SK-N-SH treated with all-trans-retinoic acid at 6 μM for 48 hours (cell line): ENCODE data around the gene IQSEC1.

Source experiments
- ATAC-seq: fragments of 200-7000 bp; cut with Tn5 transposase; 3 replicates; pipeline ENCODE4 v1.9.1; 2020; ENCODE audit warnings: mild to moderate bottlenecking, moderate library complexity
- ARNTL ChIP-seq: fragments of 450-650 bp; formaldehyde crosslinking; IDR thresholded peaks from 2 replicates; pipeline ENCODE4 v1.5.0; 2020; ENCODE audit warnings: low read depth, mild to moderate bottlenecking, moderate library complexity, borderline replicate concordance
- BACH2 ChIP-seq: fragments of 250-450 bp; sonication (Bioruptor Pico); IDR thresholded peaks from 2 replicates; pipeline ENCODE4 v1.9.0; 2021; ENCODE audit warnings: mild to moderate bottlenecking, borderline replicate concordance
- ESRRG ChIP-seq: fragments of 250-450 bp; sonication (Bioruptor Pico); IDR thresholded peaks from 2 replicates; pipeline ENCODE4 v1.6.1; 2021; ENCODE audit warnings: mild to moderate bottlenecking
- GLIS3 ChIP-seq: fragments of 250-450 bp; sonication (Bioruptor Pico); IDR thresholded peaks from 2 replicates; pipeline ENCODE4 v1.5.0; 2020; ENCODE audit warnings: mild to moderate bottlenecking, moderate library complexity
- ISL1 ChIP-seq: fragments of 250-450 bp; sonication (Bioruptor Pico); IDR thresholded peaks from 2 replicates; pipeline ENCODE4 v2.1.2; 2022; ENCODE audit warnings: mild to moderate bottlenecking, moderate library complexity
- OSR1 ChIP-seq: fragments of 250-450 bp; sonication (Bioruptor Pico); IDR thresholded peaks from 2 replicates; pipeline ENCODE4 v1.8.0; 2022; ENCODE audit warnings: moderate library complexity, mild to moderate bottlenecking, inconsistent platforms
- RARB ChIP-seq: fragments of 250-450 bp; sonication (Bioruptor Pico); IDR thresholded peaks from 2 replicates; pipeline ENCODE4 v1.8.0; 2021; ENCODE audit warnings: mild to moderate bottlenecking, moderate library complexity
- SNAI2 ChIP-seq: fragments of 250-450 bp; sonication (Bioruptor Pico); IDR thresholded peaks from 2 replicates; pipeline ENCODE4 v1.5.0; 2020; ENCODE audit warnings: mild to moderate bottlenecking, moderate library complexity
- TCF4 ChIP-seq: fragments of 250-450 bp; sonication (Bioruptor Pico); IDR thresholded peaks from 2 replicates; pipeline ENCODE4 v1.8.0; 2021; ENCODE audit warnings: mild to moderate bottlenecking, moderate library complexity, borderline replicate concordance
- TOX ChIP-seq: fragments of 250-450 bp; sonication (Bioruptor Pico); IDR thresholded peaks from 2 replicates; pipeline ENCODE4 v1.8.0; 2021; ENCODE audit warnings: mild to moderate bottlenecking, moderate library complexity, borderline replicate concordance
- ZFP3 ChIP-seq: fragments of 250-450 bp; sonication (Bioruptor Pico); IDR thresholded peaks from 2 replicates; pipeline ENCODE4 v1.5.0; 2020; ENCODE audit warnings: mild to moderate bottlenecking, moderate library complexity
- ZFP30 ChIP-seq: fragments of 450-650 bp; formaldehyde crosslinking; IDR thresholded peaks from 2 replicates; pipeline ENCODE4 v1.5.0; 2022; ENCODE audit warnings: mild to moderate bottlenecking, moderate library complexity
- ZNF565 ChIP-seq: fragments of 450-650 bp; formaldehyde crosslinking; conservative IDR thresholded peaks from 2 replicates; pipeline ENCODE4 v1.5.0; 2020; ENCODE audit warnings: low read depth, mild to moderate bottlenecking, moderate library complexity
- ZNF70 ChIP-seq: fragments of 450-650 bp; formaldehyde crosslinking; IDR thresholded peaks from 2 replicates; pipeline ENCODE4 v1.5.0; 2020; ENCODE audit warnings: mild to moderate bottlenecking, moderate library complexity
- ZNF8 ChIP-seq: fragments of 450-650 bp; formaldehyde crosslinking; IDR thresholded peaks from 2 replicates; pipeline ENCODE4 v1.5.0; 2020; ENCODE audit warnings: mild to moderate bottlenecking, moderate library complexity
- TF ChIP-seq, protein P1 (sequence below): fragments of 250-450 bp; sonication (Bioruptor Pico); IDR thresholded peaks from 2 replicates; pipeline ENCODE4 v1.5.1; 2020; ENCODE audit warnings: low read depth, mild to moderate bottlenecking, moderate library complexity
- TF ChIP-seq, protein P2 (sequence below): fragments of 250-450 bp; sonication (Bioruptor Pico); IDR thresholded peaks from 2 replicates; pipeline ENCODE4 v1.5.1; 2021; ENCODE audit warnings: mild to moderate bottlenecking, moderate library complexity
- TF ChIP-seq, protein P3 (sequence below): fragments of 250-450 bp; sonication (Bioruptor Pico); IDR thresholded peaks from 2 replicates; pipeline ENCODE4 v1.5.0; 2020; ENCODE audit warnings: mild to moderate bottlenecking, moderate library complexity
- TF ChIP-seq, protein P4 (sequence below): fragments of 250-450 bp; sonication (Bioruptor Pico); IDR thresholded peaks from 2 replicates; pipeline ENCODE4 v1.8.0; 2020; ENCODE audit warnings: mild to moderate bottlenecking, moderate library complexity, borderline replicate concordance
- TF ChIP-seq, protein P5 (sequence below): fragments of 250-450 bp; sonication (Bioruptor Pico); IDR thresholded peaks from 2 replicates; pipeline ENCODE4 v1.8.0; 2021; ENCODE audit warnings: low read depth, mild to moderate bottlenecking, moderate library complexity, borderline replicate concordance

The IQSEC1 gene

DNA sequence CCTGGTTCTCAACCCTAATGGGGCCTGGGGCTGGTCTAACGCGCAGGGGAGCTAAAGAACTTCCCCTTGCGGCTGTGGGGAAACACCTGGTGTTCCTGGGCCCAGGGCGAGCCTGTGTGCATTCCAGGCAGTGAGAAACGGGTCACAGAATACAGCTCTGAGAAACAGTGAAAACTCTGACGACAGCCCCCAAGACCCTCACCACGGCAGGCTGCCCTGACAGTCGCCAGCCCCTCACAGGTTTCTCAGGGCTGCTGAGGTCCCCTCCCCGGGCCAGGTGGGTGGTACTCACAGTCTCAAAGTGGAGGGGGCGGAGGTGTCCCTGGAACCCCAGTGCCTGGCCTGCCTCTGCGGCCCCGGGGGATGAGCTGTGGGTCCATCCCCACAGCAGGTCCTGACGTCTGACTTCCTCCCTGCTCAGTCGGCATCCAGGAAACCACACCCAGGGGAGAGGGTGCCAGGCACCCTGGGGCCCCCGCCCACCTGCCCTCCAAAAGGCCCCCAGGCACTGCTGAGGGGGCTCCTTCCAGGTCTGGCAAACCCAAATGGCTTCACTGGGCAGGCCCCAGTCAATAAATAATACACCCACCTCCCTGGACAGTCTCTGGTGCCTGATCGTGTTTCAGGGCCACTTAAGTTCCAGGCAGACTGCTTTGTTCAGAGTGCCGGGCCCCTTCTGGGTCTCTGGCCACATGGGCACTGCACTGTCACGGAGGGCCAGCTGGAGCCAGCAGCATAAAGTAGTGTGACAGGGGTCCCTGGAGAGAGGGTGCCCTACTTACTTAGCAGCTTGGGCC, 57.7 kb downstream of the IQSEC1 start (continued):
- TF ChIP-seq, protein P1, sequence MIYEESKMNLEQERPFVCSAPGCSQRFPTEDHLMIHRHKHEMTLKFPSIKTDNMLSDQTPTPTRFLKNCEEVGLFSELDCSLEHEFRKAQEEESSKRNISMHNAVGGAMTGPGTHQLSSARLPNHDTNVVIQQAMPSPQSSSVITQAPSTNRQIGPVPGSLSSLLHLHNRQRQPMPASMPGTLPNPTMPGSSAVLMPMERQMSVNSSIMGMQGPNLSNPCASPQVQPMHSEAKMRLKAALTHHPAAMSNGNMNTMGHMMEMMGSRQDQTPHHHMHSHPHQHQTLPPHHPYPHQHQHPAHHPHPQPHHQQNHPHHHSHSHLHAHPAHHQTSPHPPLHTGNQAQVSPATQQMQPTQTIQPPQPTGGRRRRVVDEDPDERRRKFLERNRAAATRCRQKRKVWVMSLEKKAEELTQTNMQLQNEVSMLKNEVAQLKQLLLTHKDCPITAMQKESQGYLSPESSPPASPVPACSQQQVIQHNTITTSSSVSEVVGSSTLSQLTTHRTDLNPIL (CRISPR knock-in tag), result no peak
- TF ChIP-seq ZNF8 (CRISPR knock-in tag), result no peak

DNA sequence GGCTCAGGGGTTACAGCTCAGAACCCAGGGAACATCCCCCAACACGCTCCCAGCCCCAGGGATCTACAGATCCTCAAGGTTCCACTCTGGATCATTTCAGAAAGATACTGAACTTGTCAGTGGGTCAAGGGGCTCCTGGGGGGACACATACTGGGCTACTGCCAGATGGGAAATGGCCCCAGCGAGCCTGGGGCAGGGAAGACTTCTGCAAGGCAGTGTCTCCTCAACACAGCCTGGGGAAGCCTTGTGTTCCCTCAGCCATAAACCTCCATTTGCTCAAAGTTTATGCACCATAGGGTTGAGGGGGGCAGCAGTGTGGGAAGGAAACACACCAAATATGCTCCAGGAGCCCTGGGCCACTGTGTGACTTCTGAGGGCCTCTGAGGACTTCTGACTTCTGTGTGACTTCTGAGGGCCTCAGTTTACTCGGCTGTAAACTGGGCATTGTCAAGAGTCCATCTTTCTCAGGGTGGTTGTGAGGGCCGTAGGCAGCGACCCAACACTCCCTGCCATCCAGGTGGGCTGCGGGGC, 58.4 kb downstream of the IQSEC1 start:
- no peak for ATAC-seq

More for the DNA sequence above, 58.4 kb downstream of the IQSEC1 start:
- TF ChIP-seq TCF4 (CRISPR knock-in tag) (no peak), ZNF8 (CRISPR knock-in tag) (no peak), ISL1 (no peak), ARNTL (CRISPR knock-in tag) (no peak), OSR1 (CRISPR knock-in tag) (no peak), SNAI2 (CRISPR knock-in tag) (no peak), GLIS3 (CRISPR knock-in tag) (no peak), ZNF70 (CRISPR knock-in tag) (no peak), ZFP30 (CRISPR knock-in tag) (no peak), ZFP3 (CRISPR knock-in tag) (no peak), ESRRG (CRISPR knock-in tag) (no peak), RARB (CRISPR knock-in tag) (no peak), ZNF565 (CRISPR knock-in tag) (no peak), TOX (CRISPR knock-in tag) (no peak), BACH2 (CRISPR knock-in tag) (no peak)
- TF ChIP-seq, protein P2, sequence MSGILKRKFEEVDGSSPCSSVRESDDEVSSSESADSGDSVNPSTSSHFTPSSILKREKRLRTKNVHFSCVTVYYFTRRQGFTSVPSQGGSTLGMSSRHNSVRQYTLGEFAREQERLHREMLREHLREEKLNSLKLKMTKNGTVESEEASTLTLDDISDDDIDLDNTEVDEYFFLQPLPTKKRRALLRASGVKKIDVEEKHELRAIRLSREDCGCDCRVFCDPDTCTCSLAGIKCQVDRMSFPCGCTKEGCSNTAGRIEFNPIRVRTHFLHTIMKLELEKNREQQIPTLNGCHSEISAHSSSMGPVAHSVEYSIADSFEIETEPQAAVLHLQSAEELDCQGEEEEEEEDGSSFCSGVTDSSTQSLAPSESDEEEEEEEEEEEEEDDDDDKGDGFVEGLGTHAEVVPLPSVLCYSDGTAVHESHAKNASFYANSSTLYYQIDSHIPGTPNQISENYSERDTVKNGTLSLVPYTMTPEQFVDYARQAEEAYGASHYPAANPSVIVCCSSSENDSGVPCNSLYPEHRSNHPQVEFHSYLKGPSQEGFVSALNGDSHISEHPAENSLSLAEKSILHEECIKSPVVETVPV (CRISPR knock-in tag), result no peak
- TF ChIP-seq, protein P1 (CRISPR knock-in tag), result no peak
- TF ChIP-seq, protein P3, sequence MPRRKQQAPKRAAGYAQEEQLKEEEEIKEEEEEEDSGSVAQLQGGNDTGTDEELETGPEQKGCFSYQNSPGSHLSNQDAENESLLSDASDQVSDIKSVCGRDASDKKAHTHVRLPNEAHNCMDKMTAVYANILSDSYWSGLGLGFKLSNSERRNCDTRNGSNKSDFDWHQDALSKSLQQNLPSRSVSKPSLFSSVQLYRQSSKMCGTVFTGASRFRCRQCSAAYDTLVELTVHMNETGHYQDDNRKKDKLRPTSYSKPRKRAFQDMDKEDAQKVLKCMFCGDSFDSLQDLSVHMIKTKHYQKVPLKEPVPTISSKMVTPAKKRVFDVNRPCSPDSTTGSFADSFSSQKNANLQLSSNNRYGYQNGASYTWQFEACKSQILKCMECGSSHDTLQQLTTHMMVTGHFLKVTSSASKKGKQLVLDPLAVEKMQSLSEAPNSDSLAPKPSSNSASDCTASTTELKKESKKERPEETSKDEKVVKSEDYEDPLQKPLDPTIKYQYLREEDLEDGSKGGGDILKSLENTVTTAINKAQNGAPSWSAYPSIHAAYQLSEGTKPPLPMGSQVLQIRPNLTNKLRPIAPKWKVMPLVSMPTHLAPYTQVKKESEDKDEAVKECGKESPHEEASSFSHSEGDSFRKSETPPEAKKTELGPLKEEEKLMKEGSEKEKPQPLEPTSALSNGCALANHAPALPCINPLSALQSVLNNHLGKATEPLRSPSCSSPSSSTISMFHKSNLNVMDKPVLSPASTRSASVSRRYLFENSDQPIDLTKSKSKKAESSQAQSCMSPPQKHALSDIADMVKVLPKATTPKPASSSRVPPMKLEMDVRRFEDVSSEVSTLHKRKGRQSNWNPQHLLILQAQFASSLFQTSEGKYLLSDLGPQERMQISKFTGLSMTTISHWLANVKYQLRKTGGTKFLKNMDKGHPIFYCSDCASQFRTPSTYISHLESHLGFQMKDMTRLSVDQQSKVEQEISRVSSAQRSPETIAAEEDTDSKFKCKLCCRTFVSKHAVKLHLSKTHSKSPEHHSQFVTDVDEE (CRISPR knock-in tag), result no peak
- TF ChIP-seq, protein P4, sequence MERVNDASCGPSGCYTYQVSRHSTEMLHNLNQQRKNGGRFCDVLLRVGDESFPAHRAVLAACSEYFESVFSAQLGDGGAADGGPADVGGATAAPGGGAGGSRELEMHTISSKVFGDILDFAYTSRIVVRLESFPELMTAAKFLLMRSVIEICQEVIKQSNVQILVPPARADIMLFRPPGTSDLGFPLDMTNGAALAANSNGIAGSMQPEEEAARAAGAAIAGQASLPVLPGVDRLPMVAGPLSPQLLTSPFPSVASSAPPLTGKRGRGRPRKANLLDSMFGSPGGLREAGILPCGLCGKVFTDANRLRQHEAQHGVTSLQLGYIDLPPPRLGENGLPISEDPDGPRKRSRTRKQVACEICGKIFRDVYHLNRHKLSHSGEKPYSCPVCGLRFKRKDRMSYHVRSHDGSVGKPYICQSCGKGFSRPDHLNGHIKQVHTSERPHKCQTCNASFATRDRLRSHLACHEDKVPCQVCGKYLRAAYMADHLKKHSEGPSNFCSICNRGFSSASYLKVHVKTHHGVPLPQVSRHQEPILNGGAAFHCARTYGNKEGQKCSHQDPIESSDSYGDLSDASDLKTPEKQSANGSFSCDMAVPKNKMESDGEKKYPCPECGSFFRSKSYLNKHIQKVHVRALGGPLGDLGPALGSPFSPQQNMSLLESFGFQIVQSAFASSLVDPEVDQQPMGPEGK (CRISPR knock-in tag), result no peak
- TF ChIP-seq, protein P5, sequence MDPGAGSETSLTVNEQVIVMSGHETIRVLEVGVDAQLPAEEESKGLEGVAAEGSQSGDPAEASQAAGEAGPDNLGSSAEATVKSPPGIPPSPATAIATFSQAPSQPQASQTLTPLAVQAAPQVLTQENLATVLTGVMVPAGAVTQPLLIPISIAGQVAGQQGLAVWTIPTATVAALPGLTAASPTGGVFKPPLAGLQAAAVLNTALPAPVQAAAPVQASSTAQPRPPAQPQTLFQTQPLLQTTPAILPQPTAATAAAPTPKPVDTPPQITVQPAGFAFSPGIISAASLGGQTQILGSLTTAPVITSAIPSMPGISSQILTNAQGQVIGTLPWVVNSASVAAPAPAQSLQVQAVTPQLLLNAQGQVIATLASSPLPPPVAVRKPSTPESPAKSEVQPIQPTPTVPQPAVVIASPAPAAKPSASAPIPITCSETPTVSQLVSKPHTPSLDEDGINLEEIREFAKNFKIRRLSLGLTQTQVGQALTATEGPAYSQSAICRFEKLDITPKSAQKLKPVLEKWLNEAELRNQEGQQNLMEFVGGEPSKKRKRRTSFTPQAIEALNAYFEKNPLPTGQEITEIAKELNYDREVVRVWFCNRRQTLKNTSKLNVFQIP, result no peak
